GM11168 (cell line): Measurements from ENCODE around the gene SERPINA6.
"Not testable (repeated sequence)": the region's sequence is repeated elsewhere in the genome, so short reads cannot be mapped to it uniquely, and the experiment has no call there.

Source experiments
- in situ Hi-C: fragments of 300-500 bp; cut with MboI; formaldehyde crosslinking; loops from one replicate; pipeline ENCODE4 v1.12.0; 2022; ENCODE audit warnings: low sequenced_read_pairs; ENCODE audit not compliant: unreplicated experiment

SERPINA6 gene

DNA sequence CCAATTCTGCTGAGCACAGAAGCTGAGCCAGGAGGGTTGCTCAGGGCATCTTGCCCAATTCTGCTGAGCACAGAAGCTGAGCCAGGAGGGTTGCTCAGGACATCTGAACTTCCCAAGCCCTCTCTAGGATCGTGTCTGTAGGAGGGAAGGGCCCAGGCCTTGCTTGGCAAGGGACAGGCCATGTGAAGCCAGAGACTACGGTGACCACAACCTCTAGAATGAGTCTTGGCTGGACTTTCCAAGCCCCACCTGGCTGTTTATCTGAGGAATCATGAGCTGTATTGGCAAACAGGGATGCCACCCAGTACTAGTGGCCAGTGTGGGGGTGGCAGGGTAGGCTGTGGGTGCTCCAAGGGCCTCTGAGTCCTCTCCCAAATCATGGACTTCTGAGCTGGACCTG, 7.7 kb upstream of the SERPINA6 start:
- in situ Hi-C loops, result no loop called here

DNA sequence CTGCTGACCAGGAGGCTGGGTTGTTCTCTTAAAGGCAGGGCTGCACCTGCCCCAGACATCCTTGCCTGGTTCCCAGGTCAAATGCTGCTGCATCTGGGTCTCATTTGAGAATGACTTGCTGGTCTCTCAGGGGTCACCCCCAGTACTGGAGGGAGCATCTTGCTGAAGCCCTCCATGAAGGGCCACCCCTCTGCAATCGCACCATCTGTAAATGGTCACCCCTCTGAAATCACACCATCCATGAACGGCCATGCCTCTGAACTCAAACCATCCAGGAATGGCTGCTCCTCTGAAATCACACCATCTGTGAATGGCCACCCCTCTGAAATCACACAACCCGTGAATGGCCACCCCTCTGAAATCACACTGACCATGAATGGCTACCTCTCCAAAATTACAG, 7.3 kb upstream of the SERPINA6 start:
- in situ Hi-C loops, result no loop called here

DNA sequence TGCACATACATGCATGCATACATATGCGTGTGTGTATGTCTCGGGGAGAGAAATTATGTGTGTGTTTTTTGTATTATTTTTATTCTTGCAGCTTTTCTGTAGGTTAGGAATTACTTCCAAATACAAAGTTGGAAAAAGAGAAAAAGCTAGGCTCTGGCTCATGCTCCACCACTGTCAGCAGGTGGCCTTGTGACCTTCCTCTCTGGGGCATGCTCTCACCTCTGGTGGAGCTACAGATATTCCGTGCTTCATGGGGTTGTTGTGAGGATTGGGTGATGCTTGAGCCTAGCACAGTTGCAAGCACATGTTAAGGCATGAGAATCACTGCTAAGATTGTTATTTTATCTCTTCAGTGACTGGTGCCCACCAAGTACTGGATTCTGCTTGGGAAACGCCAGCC, 6.7 kb upstream of the SERPINA6 start:
- in situ Hi-C loops, result no loop called here

DNA sequence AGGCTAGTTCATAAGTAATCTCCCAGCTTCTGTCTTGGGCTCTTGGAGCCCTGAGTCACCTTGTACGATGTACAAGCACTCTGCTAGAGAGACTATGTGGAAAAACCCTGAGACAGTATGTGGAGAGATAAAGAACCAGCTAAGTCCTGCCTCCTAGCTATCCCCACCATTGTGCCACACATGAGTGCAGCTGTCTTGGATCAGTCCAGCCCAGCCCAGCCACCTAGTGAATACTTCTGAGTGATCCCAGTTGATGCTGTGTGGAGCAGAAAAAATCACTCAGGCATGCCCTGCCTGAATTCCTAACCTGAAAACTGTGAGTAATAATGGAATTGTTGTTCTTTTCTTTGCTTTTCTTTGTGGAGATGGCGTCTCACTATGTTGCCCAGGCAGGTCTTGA, 5.1 kb upstream of the SERPINA6 start:
- in situ Hi-C loops, result no loop called here

DNA sequence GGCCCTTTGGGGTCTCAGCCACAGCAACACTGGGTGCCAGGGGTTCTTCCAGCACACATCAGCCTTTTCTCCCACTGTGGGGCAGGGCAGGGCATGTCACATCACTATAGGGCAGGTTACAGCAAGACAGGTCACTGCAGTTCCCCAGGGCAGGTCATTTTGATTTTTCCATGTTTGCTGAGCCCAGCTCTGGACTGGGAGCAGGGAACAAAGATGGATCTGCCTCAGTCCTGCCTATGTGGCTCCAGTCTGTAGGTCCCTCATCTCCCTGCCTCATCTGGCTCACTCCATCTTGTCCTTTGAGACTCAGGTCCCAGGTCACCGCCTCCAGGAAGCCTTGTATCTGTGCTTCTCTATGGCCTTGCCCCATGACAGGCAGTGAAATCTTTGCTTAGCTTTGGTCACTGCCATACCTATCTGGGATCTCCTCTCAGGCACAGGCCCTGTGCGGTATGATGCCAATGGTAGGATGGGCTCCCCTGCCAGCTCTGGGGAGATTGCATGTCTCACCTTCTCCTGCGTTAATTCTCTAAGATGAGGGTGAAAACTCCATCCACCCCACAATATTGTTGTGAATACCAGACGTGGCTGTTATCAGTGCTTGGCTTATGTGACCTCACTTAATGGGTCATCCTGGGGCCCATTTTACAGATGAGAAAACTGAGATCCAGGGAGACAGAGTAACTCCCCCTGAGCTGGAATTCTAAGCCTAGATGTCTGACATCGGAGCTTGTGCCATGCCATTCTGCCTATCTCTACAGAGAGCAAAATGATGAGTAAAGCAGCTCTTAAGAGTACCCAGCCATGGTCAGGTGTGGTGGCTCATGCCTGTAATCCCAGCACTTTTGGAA, 1.5 kb downstream of the SERPINA6 start:
- in situ Hi-C loops, result no loop called here

DNA sequence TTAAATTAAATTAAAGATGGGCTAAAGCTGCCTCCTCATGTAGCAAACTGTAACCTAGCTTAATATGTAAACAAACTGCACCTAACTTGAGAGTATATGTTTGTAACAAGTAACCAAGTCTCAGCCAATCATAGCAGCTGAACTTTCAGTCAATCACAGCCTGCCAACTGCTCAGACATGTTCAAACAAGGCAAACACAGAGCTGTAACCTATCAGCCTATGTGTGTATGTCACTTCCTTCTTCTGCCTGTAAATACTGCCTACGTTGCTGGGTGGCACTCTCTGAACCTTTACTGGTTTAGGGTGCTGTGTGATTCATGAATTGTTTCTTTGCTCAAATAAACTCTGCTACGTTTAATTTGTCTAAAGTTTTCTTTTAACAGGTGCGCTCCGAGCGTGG, 2.9 kb downstream of the SERPINA6 start:
- in situ Hi-C loops, result no loop called here

DNA sequence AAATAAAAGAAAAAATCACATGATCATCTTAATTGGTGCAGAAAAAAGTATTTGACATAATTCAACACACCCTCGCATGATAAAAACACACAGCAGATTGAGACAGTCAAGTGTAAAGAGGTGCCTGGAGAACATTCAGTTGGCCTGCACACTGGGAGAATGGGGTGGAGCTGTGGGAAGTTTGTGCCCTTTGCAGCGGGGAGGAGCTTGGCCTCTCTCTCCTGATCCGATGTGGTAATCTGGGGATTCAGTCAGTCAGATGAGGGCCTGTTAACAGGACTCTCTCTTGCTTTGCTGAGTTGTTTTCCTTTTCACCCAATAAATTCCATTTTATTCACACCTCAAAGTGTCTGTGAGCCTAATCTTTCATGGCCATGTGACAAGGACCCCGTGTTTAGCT, 5.9 kb downstream of the SERPINA6 start:
- in situ Hi-C loops, result no loop called here

DNA sequence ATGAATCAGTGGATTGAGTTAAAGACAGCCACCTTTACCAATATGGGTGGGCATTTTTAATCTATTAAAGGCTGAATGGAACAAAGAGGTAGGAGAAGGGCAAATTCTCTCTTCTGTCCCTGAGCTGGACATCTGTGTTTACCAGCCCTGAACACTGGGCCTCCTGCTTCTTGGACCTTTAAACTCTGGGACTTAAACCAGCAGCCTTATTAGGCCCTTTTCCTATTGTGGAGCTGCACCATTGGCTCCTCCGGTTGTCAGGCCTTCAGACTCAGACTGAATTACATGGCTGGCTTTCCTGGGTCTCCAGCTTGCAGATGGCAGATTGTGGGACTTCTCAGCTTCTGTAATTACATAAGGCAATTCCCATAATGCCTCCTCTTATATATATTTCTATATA, 6.4 kb downstream of the SERPINA6 start:
- in situ Hi-C loops, result no loop called here

DNA sequence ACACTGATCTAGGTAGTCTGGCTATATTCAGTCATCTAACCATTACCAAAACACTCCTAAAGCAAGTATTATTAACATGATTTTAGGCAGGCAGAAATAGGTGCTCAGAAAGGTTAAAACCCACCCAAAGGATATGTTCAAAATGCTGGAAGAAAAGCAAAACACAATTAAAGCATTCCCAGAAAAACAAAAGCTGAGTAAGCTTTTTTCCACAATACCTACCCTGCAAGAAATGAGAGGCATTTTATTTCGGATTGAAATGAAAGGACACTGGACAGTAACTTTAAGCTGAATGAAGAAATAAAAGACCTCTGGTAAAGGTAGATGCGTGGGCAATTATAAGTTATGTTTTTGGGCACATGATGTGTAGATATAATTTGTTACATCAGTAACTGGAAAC, 8.2 kb downstream of the SERPINA6 start:
- in situ Hi-C loops, result no loop called here

DNA sequence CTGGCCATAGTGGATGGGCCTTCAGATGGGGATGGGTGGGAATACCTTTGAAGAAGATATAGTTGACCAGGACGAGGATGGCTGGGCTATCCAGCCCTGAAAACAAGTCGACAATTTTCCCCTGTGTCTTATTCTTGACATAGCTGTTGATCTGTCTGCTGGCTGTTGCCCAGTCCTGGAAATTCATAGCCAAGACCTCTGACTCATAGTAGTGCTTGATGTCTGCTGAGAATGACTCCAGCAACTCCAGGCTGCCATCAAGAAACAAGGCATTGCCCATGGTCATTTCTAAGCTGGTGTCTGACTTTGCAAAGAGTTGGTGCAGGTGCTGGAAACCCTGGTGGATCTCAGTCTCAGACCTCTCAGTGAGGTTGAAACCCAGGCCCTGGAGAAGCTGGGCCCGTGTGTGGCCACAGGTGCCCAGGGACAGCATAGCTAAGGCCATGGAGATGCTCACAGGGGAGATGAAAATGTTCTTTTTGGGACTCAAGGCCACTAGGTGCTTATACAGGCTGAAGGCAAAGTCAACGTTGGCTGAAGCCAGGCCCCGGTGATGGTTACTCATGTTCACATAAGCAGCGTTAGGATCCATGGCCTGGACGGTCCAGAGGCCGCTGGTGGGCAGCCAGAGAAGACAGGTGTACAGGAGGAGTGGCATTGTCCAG, 9.0 kb downstream of the SERPINA6 start:
- in situ Hi-C loops, result no loop called here

DNA sequence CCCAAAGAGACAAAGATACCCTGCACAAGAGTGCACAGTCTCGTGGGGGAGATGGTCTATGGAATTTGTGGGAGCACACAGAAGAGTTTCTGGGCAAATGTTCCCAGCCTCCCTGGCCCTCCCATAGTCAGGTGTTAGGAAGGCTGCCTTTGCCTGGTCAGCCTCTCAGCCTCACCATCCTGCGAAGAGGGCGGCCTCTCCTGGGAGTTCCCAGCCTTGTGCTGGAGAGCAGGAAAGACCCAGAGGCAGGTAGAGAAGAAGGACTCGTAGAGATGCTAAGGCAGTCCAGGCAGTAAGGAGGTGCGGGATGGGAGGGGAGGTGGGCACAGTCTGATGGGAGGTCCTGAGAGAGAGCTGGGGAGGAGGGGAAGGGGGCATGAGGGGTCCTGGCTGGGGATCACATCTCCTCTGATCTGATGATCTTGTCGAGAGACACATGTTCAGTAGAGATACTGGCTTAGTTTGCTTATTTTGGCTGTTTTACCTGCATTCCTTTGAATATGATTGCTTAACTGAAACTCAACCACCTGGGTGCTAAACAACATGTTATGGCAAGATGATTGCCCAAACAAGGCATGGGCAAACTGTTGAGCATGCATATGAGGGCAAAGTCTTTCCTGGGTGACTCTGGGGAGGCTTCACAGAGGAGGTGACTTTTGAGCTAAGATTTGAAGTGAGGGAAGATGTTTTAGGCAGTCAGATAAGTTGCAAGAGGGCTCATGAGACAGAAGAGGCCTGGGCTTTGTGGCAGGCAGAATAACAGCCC, 10.5 kb downstream of the SERPINA6 start:
- in situ Hi-C loops, result no loop called here

DNA sequence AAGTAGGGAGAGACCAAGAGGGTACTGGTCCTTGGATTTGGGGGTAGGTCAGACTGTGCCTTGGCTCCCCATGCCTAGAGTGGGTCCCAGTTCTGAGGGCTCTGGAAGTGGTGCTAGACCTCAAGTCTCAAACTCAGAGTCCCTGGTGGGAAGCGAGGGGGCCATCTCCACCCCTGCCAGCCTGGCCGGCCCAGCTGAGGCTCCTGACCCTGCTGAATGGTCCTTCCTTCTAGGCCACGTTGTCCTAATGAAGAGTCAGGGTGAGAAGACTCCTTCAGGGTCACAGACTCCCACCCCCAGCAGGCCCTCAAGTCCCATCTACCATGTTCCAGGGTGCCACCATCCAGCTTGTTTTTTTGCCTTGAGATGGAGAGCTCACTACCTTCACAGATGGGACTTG, 12.9 kb downstream of the SERPINA6 start:
- in situ Hi-C loops, result no loop called here

DNA sequence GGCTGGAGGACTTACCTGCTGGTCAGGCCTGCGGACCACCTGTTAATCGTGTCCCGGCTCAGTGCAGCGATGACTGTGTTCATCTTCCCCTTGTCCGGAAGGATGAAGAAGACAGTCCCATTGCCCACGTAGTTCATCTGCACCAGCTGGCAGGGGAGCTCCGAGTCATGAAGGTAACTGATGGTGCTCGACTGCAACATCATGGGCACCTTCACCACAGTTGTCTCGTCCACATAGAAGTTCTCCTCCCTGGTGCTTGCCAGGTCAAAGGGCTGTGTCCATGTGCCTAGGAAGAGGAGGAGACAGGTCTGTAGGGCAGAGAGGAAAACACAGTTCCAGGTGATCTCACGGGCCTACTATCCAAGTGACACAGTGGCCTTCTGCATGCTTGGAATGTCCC, 13.4 kb downstream of the SERPINA6 start:
- in situ Hi-C loops, result no loop called here

DNA sequence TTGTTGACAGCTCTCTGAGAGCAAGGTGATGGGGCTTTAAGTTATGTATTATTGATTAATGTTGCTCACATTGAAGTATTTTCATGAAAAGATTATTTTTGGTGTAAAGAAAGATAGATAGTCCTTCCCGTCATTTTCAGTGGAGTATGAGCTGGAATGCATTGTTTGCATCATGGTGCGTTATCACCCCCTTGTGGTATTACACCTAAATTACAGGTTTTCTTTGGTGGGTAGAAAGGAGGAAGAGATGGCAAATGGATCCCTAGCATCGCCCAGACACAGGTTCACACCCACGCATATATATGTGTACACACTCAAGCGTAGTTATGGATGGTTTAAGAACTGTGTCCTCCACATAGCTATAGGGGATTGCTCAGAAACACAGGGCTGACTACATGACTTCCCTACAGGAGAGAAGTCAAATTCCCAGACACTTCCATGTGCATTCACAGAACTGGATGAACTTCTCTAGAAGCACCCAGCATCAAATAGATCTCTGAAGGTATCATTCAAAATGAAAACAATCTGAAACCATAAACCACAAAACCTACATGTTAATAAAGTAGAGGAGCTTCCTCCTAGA, 15.6 kb downstream of the SERPINA6 start:
- in situ Hi-C loops, result no loop called here

DNA sequence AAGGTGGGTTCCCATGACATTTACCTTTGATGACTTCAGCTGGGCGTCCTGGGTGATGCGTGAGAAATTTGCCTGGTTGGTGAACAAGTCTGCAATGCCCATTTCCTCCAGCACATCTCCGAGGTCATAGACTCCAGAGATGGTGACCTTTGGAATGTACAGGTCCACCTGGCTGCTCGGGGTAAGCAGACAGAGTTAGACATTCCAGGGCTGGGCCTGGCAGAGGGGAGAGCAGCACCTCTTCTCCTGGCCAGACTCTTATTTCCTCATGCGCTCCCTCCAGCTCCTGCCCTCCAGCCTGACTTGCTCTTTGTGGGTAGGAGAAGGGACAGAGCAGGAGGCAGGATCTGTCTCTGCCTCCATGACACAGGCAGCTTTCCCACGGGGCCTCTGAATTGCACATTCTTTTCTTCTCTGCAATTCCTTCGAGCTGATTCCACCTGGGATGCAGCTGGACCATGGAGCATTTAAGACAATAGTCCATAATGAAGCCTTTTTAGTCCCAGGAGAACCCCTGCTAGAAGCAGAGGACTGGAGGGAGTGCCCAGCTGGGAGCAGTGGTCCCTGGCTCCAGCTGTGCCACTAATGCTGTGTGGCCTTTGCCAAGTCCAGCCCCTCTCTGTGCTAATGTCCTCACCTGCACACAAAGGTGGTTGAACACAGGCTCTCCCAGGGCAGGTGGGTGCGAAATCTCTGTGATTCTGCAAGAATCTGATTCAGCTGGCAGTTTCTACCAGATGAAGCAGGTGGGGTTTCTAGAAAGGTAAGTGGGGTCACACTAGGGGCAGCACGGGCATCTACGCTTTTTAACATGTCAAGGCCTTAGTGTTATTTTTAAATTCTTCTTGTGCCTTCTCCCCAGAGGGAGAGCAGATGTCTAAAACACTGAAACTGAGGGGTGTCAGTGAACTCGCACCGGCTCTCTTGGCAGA, 16.8 kb downstream of the SERPINA6 start:
- in situ Hi-C loops, result no loop called here

DNA sequence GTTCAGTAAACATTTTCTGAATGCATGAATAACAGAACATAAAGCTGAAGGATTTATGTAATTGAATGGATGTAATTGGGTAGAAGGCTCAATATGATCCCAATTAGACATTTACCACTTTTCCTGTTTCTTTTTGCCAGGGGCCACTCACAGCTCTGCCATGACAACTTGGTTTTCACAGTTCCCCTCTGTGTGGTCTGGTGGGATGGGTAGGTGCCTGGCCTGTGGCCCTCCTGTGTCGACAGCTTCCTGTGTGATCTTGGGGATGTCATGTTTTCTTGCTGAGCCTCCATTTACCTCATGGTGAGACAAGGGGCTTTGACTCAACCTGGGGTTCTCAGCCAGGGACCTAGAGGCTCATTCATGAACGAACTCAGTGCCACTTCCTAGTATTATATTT, 17.5 kb downstream of the SERPINA6 start:
- in situ Hi-C loops, result no loop called here

DNA sequence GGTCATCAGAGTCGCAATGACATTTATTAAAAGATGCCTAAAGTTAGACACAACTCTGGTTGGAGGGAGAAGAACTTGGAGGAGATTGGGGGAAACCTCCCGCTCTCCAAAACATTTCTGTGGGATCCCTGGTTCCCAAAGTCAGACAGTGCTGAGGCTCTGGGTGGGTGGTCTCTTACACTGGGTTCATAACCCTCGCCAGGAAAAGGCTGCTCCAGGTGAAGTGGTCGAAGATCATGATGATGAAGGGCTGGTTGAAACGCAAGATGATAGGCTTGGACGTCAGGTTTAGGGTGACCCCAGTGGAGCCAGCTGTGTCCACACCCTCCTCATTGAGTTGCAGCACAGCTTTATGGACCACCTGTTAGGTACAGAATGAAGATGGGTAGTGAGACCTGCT, 18.9 kb downstream of the SERPINA6 start:
- in situ Hi-C loops, result no loop called here

DNA sequence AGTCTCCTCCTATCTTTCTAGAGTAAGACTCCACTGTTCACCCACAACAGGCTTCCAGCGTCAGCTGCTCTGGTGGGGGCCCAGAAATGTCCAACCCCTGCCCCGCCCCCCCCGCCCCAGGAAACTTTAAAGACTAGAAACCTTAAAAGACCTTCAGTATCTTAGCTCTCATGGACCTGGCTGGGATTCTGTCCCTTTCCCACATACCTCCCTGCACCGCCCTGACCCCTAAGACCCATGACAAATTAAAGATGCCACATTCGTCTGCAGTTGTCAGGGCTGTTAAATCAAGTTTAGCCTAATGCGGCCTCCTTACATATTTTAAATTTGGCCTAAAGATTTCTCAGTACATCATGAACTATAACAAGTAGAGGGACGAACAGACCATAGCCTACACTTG, 20.0 kb downstream of the SERPINA6 start:
- in situ Hi-C loops, result no loop called here

DNA sequence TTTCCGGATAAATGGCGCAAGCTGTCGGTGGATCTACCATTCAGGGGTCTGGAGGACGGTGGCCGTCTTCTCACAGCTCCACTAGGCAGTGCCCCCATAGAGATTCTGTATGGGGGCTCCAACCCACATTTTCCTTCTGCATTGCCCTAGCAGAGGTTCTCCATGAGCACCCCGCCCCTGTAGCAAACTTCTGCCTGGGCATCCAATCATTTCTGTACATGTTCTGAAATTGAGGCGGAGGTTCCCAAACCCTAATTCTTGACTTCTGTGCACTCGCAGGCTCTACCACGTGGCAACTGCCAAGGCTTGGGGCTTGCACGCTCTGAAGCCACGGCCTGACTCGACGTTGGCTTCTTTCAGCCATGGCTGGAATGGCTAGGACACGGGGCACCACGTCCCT, 25.0 kb downstream of the SERPINA6 start:
- in situ Hi-C loops, result no loop called here

DNA sequence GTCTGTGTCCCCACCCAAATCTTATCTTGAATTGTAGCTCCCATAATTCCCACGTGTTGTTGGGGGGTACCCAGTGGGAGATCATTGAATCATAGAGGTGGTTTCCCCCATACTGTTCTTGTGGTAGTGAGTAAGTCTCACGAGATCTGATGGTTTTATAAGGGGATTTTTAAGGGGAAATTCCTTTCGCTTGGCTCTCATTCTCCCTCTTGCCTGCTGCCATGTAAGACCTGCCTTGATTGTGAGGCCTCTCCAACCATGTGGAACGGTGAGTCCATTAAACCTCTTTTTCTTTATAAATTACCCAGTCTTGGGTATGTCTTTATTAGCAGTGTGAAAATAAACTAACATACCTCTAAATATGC, 27.0 kb downstream of the SERPINA6 start:
- in situ Hi-C loops, result not testable (repeated sequence)
